HEK293 (cell line): ENCODE results near the gene POLN.

Experiments
- CTCF ChIA-PET: fragments of 350-600 bp; formaldehyde crosslinking; extraction: SDS; loops from one replicate; lab custom pipeline; 2021; ENCODE audit warnings: antibody characterized with exemption; lab: Yijun Ruan, JAX
- POLR2A ChIA-PET: fragments of 300-600 bp; formaldehyde crosslinking; extraction: SDS; loops from one replicate; lab custom pipeline; 2020; ENCODE audit warnings: antibody characterized with exemption, inconsistent platforms; lab: Yijun Ruan, JAX
- H3K27ac ChIP-seq: fragments of 200-500 bp; sonication (Bioruptor generic); 2 replicates; pipeline ENCODE4 v1.5.1; 2014; ENCODE audit warnings: low read depth, low read length, control low read depth, inconsistent platforms; ENCODE audit errors: extremely low read depth
- H3K36me3 ChIP-seq, 2 experiments: fragments of 200-500 bp in 1 of 2; sonication (Bioruptor generic) in 1 of 2; 1 replicate in 1 of 2; 2 replicates in 1 of 2; pipeline ENCODE4 v1.5.1; 2014 to 2017; ENCODE audit warnings: inconsistent platforms in 2 of 2, low read length in 2 of 2; ENCODE audit not compliant: control insufficient read depth in 2 of 2, insufficient read depth in 1 of 2
- H3K4me1 ChIP-seq: fragments of 200-500 bp; sonication (Bioruptor generic); 2 replicates; pipeline ENCODE4 v1.5.1; 2014; ENCODE audit warnings: mild to moderate bottlenecking, low read length, inconsistent platforms; ENCODE audit not compliant: control insufficient read depth, insufficient read depth
- H3K4me3 ChIP-seq: 2 replicates; pipeline ENCODE4 v1.5.1; 2011; ENCODE audit warnings: low read depth, mild to moderate bottlenecking, control low read depth, low read length, moderate library complexity
- H3K9me3 ChIP-seq: fragments of 200-500 bp; sonication (Bioruptor generic); 2 replicates; pipeline ENCODE4 v1.5.1; 2014; ENCODE audit warnings: low read depth, low read length, inconsistent platforms; ENCODE audit not compliant: control insufficient read depth, insufficient read depth
- GLI4 ChIP-seq: fragments of 450-650 bp; formaldehyde crosslinking; IDR thresholded peaks from 2 replicates; pipeline ENCODE4 v1.5.1; 2016; ENCODE audit warnings: missing biosample characterization, missing genetic modification characterization
- KLF1 ChIP-seq: fragments of 450-650 bp; formaldehyde crosslinking; IDR thresholded peaks from 2 replicates; pipeline ENCODE4 v1.5.1; 2016; ENCODE audit warnings: missing biosample characterization, missing genetic modification characterization
- KLF7 ChIP-seq: fragments of 450-650 bp; formaldehyde crosslinking; IDR thresholded peaks from 2 replicates; pipeline ENCODE4 v1.5.1; 2016; ENCODE audit warnings: missing biosample characterization, missing genetic modification characterization, borderline replicate concordance
- PRDM1 ChIP-seq: fragments of 450-650 bp; formaldehyde crosslinking; IDR thresholded peaks from 2 replicates; pipeline ENCODE4; 2016; ENCODE audit warnings: missing biosample characterization, missing genetic modification characterization
- WT1 ChIP-seq: fragments of 450-650 bp; formaldehyde crosslinking; IDR thresholded peaks from 2 replicates; pipeline ENCODE4 v1.5.1; 2016; ENCODE audit warnings: missing biosample characterization, missing genetic modification characterization
- ZBTB1 ChIP-seq: fragments of 450-650 bp; formaldehyde crosslinking; IDR thresholded peaks from 2 replicates; pipeline ENCODE4 v1.5.1; 2016; ENCODE audit warnings: missing biosample characterization, missing genetic modification characterization
- ZBTB20 ChIP-seq: fragments of 450-650 bp; formaldehyde crosslinking; IDR thresholded peaks from 2 replicates; pipeline ENCODE4 v1.5.1; 2016; ENCODE audit warnings: missing biosample characterization, missing genetic modification characterization
- ZEB2 ChIP-seq: fragments of 450-650 bp; formaldehyde crosslinking; IDR thresholded peaks from 2 replicates; pipeline ENCODE4 v1.5.1; 2016; ENCODE audit warnings: missing biosample characterization, missing genetic modification characterization
- ZNF112 ChIP-seq: fragments of 450-650 bp; formaldehyde crosslinking; IDR thresholded peaks from 2 replicates; pipeline ENCODE4 v1.5.0; 2017; ENCODE audit warnings: missing biosample characterization, missing genetic modification characterization
- ZNF121 ChIP-seq: fragments of 450-650 bp; formaldehyde crosslinking; IDR thresholded peaks from 2 replicates; pipeline ENCODE4 v1.5.1; 2016; ENCODE audit warnings: missing biosample characterization, missing genetic modification characterization
- ZNF248 ChIP-seq: fragments of 450-650 bp; formaldehyde crosslinking; IDR thresholded peaks from 2 replicates; pipeline ENCODE4 v1.5.1; 2017; ENCODE audit warnings: missing biosample characterization, missing genetic modification characterization
- ZNF37A ChIP-seq: fragments of 450-650 bp; IDR thresholded peaks from 2 replicates; pipeline ENCODE4 v1.5.1; 2018; ENCODE audit warnings: missing biosample characterization, missing genetic modification characterization
- ZNF394 ChIP-seq: fragments of 450-650 bp; formaldehyde crosslinking; IDR thresholded peaks from 2 replicates; pipeline ENCODE4 v1.5.1; 2016; ENCODE audit warnings: missing biosample characterization, missing genetic modification characterization, mild to moderate bottlenecking, moderate library complexity, borderline replicate concordance
- ZNF423 ChIP-seq: fragments of 450-650 bp; formaldehyde crosslinking; IDR thresholded peaks from 2 replicates; pipeline ENCODE4 v1.5.1; 2016; ENCODE audit warnings: missing biosample characterization, missing genetic modification characterization
- ZNF596 ChIP-seq: fragments of 450-650 bp; IDR thresholded peaks from 2 replicates; pipeline ENCODE4 v1.5.0; 2018; ENCODE audit warnings: missing biosample characterization, mild to moderate bottlenecking, missing genetic modification characterization, moderate library complexity
- ZNF623 ChIP-seq: fragments of 450-650 bp; formaldehyde crosslinking; IDR thresholded peaks from 2 replicates; pipeline ENCODE4 v1.5.1; 2016; ENCODE audit warnings: missing biosample characterization, missing genetic modification characterization
- ZNF707 ChIP-seq: fragments of 450-650 bp; formaldehyde crosslinking; IDR thresholded peaks from 2 replicates; pipeline ENCODE4 v1.5.1; 2016; ENCODE audit warnings: missing biosample characterization, missing genetic modification characterization
- ZNF747 ChIP-seq: fragments of 450-650 bp; formaldehyde crosslinking; IDR thresholded peaks from 2 replicates; pipeline ENCODE4 v1.5.1; 2016; ENCODE audit warnings: missing biosample characterization, missing genetic modification characterization
- TF ChIP-seq, protein P1 (sequence below): fragments of 450-650 bp; formaldehyde crosslinking; IDR thresholded peaks from 2 replicates; pipeline ENCODE4 v1.5.1; 2016; ENCODE audit warnings: missing biosample characterization, missing genetic modification characterization
- TF ChIP-seq, protein P2 (sequence below): fragments of 450-650 bp; formaldehyde crosslinking; IDR thresholded peaks from 2 replicates; pipeline ENCODE4 v1.5.1; 2016; ENCODE audit warnings: missing biosample characterization, missing genetic modification characterization
- TF ChIP-seq, protein P3 (sequence below): fragments of 450-650 bp; formaldehyde crosslinking; IDR thresholded peaks from 2 replicates; pipeline ENCODE4 v1.5.1; 2016; ENCODE audit warnings: missing biosample characterization, missing genetic modification characterization
- TF ChIP-seq, protein P4 (sequence below): fragments of 450-650 bp; formaldehyde crosslinking; IDR thresholded peaks from 2 replicates; pipeline ENCODE4 v1.5.1; 2016; ENCODE audit warnings: missing biosample characterization, missing genetic modification characterization
- TF ChIP-seq, protein P5 (sequence below): fragments of 450-650 bp; IDR thresholded peaks from 2 replicates; pipeline ENCODE4 v1.5.1; 2018; ENCODE audit warnings: missing biosample characterization, missing genetic modification characterization

The POLN gene

DNA sequence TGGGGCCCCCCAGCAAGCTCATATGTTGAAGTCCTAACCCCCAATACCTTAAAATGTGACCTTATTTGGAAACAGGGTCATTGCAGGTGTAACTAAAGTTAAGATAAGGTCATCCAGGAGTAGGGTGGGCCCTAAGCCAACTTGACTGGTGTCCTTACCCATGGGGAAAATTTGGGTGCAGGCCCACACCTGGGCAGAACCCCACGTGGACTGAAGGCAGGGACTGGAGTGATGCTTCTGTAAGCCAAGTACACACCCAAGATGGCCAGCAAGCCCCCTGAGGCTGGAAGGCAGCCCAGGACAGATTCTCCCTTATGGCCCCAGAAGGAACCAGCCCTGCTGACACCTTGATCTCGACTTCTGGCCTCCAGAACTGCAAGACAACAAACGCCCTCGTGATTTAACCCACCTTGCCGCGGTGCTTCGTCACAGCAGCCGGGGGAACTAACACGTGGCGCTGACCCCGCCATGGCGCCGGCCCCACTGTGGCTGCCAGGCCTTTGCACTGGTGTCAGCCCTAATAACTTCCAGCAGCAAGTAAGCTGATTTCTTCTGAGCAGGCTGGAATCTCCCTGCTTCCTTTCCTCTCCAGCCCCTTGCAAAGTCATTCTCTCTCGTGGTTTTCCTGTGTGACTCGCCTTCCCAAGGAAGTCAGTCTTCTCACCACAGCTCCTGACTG is 43.2 kb upstream of the POLN start (continued):
- TF ChIP-seq, protein P1, sequence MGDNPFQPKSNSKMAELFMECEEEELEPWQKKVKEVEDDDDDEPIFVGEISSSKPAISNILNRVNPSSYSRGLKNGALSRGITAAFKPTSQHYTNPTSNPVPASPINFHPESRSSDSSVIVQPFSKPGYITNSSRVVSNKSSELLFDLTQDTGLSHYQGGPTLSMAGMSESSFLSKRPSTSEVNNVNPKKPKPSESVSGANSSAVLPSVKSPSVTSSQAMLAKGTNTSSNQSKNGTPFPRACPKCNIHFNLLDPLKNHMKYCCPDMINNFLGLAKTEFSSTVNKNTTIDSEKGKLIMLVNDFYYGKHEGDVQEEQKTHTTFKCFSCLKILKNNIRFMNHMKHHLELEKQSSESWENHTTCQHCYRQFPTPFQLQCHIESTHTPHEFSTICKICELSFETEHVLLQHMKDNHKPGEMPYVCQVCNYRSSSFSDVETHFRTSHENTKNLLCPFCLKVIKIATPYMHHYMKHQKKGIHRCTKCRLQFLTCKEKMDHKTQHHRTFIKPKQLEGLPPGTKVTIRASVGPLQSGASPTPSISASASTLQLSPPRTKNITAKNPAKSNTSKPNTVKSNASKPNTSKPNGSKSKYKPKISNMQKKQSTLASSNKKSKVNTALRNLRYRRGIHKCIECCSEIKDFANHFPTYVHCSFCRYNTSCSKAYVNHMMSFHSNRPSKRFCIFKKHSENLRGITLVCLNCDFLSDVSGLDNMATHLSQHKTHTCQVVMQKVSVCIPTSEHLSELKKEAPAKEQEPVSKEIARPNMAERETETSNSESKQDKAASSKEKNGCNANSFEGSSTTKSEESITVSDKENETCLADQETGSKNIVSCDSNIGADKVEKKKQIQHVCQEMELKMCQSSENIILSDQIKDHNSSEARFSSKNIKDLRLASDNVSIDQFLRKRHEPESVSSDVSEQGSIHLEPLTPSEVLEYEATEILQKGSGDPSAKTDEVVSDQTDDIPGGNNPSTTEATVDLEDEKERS (tag by site-specific recombination): no peak
- TF ChIP-seq ZNF747 (tag by site-specific recombination) (no peak), ZNF248 (tag by site-specific recombination) (no peak), ZNF394 (tag by site-specific recombination) (no peak), PRDM1 (no peak), ZNF37A (tag by site-specific recombination) (no peak)
- TF ChIP-seq, protein P2, sequence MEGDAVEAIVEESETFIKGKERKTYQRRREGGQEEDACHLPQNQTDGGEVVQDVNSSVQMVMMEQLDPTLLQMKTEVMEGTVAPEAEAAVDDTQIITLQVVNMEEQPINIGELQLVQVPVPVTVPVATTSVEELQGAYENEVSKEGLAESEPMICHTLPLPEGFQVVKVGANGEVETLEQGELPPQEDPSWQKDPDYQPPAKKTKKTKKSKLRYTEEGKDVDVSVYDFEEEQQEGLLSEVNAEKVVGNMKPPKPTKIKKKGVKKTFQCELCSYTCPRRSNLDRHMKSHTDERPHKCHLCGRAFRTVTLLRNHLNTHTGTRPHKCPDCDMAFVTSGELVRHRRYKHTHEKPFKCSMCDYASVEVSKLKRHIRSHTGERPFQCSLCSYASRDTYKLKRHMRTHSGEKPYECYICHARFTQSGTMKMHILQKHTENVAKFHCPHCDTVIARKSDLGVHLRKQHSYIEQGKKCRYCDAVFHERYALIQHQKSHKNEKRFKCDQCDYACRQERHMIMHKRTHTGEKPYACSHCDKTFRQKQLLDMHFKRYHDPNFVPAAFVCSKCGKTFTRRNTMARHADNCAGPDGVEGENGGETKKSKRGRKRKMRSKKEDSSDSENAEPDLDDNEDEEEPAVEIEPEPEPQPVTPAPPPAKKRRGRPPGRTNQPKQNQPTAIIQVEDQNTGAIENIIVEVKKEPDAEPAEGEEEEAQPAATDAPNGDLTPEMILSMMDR (tag by site-specific recombination): no peak

DNA sequence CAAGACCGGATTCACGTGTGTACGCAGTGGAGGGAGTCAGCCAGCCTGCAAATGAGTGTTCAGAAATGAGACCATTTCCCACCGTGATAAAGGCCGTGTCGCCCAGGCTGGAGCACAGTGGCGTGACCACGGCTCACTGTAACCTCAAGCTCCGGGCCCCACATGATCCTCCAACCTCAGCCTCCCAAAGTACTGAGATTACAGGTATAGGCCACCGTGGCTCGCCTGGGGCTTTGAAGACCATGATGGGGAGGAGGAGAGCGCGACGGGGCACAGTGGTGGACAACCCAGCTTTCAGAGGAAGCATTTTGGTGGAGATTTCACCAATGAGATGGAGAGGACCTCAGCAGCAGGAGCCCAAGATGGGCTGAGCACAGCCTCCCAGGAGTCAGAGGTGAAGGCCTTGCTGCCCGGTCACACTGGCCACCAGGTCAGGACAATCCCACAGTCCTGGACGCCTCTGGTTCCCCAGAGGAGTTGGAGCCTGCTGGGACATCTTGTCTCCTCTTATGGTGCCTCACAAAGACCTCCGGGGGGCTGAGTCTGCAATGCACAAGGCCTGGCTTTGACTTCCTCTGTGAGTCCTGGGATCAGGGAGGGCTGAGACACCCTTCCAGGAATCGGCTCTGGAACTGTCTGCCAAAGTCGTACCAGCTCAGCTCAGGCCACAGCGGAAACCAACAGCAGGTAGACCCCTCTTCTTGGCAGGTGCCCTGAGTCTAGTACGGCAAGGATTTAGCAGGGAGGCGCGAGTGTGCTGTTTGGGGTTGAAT is 42.4 kb upstream of the POLN start:
- TF ChIP-seq WT1 (tag by site-specific recombination) (no peak), ZNF596 (no peak), ZNF623 (tag by site-specific recombination) (no peak), ZBTB1 (tag by site-specific recombination) (no peak), ZNF121 (tag by site-specific recombination) (no peak), ZNF112 (tag by site-specific recombination) (no peak), KLF1 (tag by site-specific recombination) (no peak), ZNF423 (tag by site-specific recombination) (no peak), ZNF707 (tag by site-specific recombination) (no peak), KLF7 (tag by site-specific recombination) (no peak), GLI4 (tag by site-specific recombination) (no peak), ZBTB20 (tag by site-specific recombination) (no peak), ZEB2 (no peak)
- TF ChIP-seq, protein P3, sequence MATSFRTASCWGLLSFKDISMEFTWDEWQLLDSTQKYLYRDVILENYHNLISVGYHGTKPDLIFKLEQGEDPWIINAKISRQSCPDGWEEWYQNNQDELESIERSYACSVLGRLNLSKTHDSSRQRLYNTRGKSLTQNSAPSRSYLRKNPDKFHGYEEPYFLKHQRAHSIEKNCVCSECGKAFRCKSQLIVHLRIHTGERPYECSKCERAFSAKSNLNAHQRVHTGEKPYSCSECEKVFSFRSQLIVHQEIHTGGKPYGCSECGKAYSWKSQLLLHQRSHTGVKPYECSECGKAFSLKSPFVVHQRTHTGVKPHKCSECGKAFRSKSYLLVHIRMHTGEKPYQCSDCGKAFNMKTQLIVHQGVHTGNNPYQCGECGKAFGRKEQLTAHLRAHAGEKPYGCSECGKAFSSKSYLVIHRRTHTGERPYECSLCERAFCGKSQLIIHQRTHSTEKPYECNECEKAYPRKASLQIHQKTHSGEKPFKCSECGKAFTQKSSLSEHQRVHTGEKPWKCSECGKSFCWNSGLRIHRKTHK: no peak
- TF ChIP-seq, protein P4, sequence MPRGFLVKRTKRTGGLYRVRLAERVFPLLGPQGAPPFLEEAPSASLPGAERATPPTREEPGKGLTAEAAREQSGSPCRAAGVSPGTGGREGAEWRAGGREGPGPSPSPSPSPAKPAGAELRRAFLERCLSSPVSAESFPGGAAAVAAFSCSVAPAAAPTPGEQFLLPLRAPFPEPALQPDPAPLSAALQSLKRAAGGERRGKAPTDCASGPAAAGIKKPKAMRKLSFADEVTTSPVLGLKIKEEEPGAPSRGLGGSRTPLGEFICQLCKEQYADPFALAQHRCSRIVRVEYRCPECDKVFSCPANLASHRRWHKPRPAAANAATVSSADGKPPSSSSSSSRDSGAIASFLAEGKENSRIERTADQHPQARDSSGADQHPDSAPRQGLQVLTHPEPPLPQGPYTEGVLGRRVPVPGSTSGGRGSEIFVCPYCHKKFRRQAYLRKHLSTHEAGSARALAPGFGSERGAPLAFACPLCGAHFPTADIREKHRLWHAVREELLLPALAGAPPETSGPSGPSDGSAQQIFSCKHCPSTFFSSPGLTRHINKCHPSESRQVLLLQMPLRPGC (tag by site-specific recombination): no peak
- TF ChIP-seq, protein P5, sequence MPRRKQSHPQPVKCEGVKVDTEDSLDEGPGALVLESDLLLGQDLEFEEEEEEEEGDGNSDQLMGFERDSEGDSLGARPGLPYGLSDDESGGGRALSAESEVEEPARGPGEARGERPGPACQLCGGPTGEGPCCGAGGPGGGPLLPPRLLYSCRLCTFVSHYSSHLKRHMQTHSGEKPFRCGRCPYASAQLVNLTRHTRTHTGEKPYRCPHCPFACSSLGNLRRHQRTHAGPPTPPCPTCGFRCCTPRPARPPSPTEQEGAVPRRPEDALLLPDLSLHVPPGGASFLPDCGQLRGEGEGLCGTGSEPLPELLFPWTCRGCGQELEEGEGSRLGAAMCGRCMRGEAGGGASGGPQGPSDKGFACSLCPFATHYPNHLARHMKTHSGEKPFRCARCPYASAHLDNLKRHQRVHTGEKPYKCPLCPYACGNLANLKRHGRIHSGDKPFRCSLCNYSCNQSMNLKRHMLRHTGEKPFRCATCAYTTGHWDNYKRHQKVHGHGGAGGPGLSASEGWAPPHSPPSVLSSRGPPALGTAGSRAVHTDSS (tag by site-specific recombination): no peak
- H3K36me3 ChIP-seq: no peaks in the 10 kb centered on the region
- ChIA-PET CTCF (no interaction called here), POLR2A (no interaction called here)
- no peaks in the 10 kb centered on the region for H3K9me3 ChIP-seq
- no peak overlapping the region for H3K27ac ChIP-seq
- no peak overlapping the region for H3K4me3 ChIP-seq
- no peaks in the 10 kb centered on the region for H3K4me1 ChIP-seq
